C4-2B (cell line): ENCODE measurements around the gene CREB3L1.

ENCODE experiments used
- CTCF ChIP-seq: fragments of 450-650 bp; conservative IDR thresholded peaks from 2 replicates; pipeline ENCODE4 v1.5.1; 2017; ENCODE audit warnings: mild to moderate bottlenecking
- ZFX ChIP-seq: fragments of 450-650 bp; IDR thresholded peaks from 2 replicates; pipeline ENCODE4 v1.6.1; 2017

GRCh38 chr11:46363455-46364005, 86.1 kb downstream of the CREB3L1 start:
- TF ChIP-seq CTCF (no peak), ZFX (no peak)
